ENCODE results near the gene CENPP. TPM values are rescaled to one million over a fixed set of nuclear protein-coding genes. Genes with fewer than 3 reads are reported as not detected.
A peak's percentile ranks its signal among the peaks of the same experiment; 100 is the strongest.

The CENPP gene
- total RNA-seq, 1 donor from 2014 or later = 5.4 TPM

DNA sequence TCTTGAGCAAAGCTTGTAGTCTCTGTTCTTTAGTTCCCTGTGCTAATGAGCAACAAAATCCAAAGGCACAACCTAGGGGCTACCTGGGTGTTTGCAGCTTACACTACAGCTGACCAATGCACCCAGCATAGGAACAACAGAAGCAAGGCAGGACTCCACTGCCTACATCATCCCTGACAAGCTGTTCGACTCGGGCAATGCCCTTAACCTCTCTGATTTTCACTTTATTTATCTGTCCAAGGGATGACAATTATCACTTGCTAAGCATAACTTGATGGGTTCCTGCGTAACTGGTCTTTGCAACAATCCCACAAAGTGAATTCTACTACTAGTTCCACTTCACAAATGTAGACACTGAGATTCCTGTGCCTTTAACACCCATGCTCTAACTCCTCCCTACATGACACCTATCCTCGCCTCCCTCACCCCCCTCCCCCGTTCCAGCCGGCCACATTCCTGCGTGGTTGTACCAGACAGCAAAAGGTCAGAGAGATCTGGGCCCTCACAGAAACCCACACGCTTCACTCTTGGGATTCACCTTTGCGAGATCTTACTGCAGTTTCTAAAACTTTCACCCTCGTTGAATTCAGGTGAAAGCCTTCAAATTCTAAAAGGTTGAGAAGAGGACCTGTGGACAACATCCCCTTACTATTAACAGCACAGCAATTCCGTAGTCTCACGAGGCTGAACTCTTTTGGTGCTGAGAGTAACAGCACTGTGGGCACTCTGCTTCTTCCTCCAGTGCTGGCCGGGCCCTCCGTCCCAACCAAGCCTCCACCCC, 343.2 kb downstream of the CENPP start:
- intact Hi-C loops (cut with micrococcal nuclease) = no loop called here
- Histone ChIP-seq H3K27me3 (ENCODE audit: low read depth) (no peaks in the 10 kb centered on the region), H3K9me3 (replicated peaks) (no peaks in the 10 kb centered on the region), H3K4me1 (peaks cover 75% of the 10 kb centered on the region), H3K36me3 (peaks cover 10% of the 10 kb centered on the region), H3K27ac (replicated peaks) (peak overlapping the region; percentile 98), H3K4me3 (peak overlapping the region; percentile 91)
- TF ChIP-seq, protein P1, sequence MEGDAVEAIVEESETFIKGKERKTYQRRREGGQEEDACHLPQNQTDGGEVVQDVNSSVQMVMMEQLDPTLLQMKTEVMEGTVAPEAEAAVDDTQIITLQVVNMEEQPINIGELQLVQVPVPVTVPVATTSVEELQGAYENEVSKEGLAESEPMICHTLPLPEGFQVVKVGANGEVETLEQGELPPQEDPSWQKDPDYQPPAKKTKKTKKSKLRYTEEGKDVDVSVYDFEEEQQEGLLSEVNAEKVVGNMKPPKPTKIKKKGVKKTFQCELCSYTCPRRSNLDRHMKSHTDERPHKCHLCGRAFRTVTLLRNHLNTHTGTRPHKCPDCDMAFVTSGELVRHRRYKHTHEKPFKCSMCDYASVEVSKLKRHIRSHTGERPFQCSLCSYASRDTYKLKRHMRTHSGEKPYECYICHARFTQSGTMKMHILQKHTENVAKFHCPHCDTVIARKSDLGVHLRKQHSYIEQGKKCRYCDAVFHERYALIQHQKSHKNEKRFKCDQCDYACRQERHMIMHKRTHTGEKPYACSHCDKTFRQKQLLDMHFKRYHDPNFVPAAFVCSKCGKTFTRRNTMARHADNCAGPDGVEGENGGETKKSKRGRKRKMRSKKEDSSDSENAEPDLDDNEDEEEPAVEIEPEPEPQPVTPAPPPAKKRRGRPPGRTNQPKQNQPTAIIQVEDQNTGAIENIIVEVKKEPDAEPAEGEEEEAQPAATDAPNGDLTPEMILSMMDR (IDR thresholded peaks at IDR 0.05; ENCODE audit: borderline replicate concordance) = no peak
- DNase-seq = peak; percentile 54

DNA sequence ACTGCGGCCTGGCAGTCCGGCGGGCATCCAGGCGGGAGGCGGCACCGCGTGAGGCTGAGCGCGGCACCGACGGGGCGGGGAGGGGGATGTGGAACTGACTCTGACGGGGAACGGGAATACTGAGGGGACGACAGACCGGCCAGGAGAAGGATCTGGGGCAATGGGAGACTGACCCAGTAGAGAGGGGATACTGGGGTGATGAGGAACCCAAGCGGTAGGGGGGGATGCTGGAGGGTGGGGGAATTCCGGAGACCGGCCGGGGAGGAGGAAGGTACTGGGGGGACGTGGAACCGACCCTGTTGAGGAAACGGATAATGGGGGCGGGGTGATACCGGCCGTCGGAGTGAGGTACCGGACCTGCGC, 343.8 kb downstream of the CENPP start:
- H3K4me1 ChIP-seq = peaks cover 70% of the 10 kb centered on the region

More for the DNA sequence above, 343.8 kb downstream of the CENPP start:
- no peak for DNase-seq
- Histone ChIP-seq H3K27ac (replicated peaks) (peak overlapping the region; percentile 98), H3K9me3 (replicated peaks) (no peaks in the 10 kb centered on the region), H3K4me3 (peak overlapping the region; percentile 91), H3K27me3 (ENCODE audit: low read depth) (no peaks in the 10 kb centered on the region), H3K36me3 (peaks cover 10% of the 10 kb centered on the region)
- TF ChIP-seq, protein P1 (IDR thresholded peaks at IDR 0.05; ENCODE audit: borderline replicate concordance) = no peak
- intact Hi-C loops (cut with micrococcal nuclease) = no loop called here

Small RNA genes lying within 50 kb of the gene (microRNA-seq; reads per million reads assigned to microRNA genes)
- gene MIR3651 = not detected
- gene MIR4670 = not detected

Other genes with a start within 250 kb of the CENPP start
- 21.9 TPM for gene SPTLC1, start 210.5 kb upstream of the CENPP start, total RNA-seq
- gene IARS1, start 32.3 kb upstream of the CENPP start, total RNA-seq = 54.2 TPM
- gene NOL8, start 603 bp upstream of the CENPP start, total RNA-seq = 12.7 TPM
- gene OGN, start 78.6 kb downstream of the CENPP start, total RNA-seq = 19.2 TPM
- 6.4 TPM for gene OMD, start 98.5 kb downstream of the CENPP start, total RNA-seq
- gene ASPN, start 156.6 kb downstream of the CENPP start, total RNA-seq = 17.5 TPM
- gene ECM2, start 210.0 kb downstream of the CENPP start, total RNA-seq = 7.2 TPM

All from left ventricle myocardium inferior (tissue), 1 donor.